Activated naive CD4-positive, alpha-beta T cell (primary cell): ENCODE data around the gene GRIK3.

Experiments used
- DNase-seq, 4 experiments: peaks; one replicate each; lab custom pipeline; 2025; lab: John Stamatoyannopoulos, UW

GRIK3 gene

GRCh38 chr1:37043101-37043500 is 8.8 kb upstream of the GRIK3 start:
- DNase-seq: no peak

- DNase-seq: no peak
Observed at GRCh38 chr1:37042506-37042905, 8.2 kb upstream of the GRIK3 start.

GRCh38 chr1:37041483-37041882 is 7.2 kb upstream of the GRIK3 start:
- DNase-seq: no peak

- DNase-seq: no peak
Observed at GRCh38 chr1:37040773-37041172, 6.5 kb upstream of the GRIK3 start.

- no peak for DNase-seq
Observed at GRCh38 chr1:37040261-37040660, 5.9 kb upstream of the GRIK3 start.

GRCh38 chr1:37038227-37039093 is 4.1 kb upstream of the GRIK3 start:
- no peak for DNase-seq

GRCh38 chr1:37037690-37038089 is 3.4 kb upstream of the GRIK3 start:
- no peak for DNase-seq

- DNase-seq: no peak
Observed at GRCh38 chr1:37036667-37037053, 2.3 kb upstream of the GRIK3 start.

- no peak for DNase-seq
Observed at GRCh38 chr1:37035796-37036666, 1.7 kb upstream of the GRIK3 start.

- DNase-seq: no peak
Observed at GRCh38 chr1:37035014-37035691, 838 bp upstream of the GRIK3 start.

GRCh38 chr1:37033355-37034101 is 787 bp downstream of the GRIK3 start:
- DNase-seq: no peak

- no peak for DNase-seq
Observed at GRCh38 chr1:37032660-37033354, 1.5 kb downstream of the GRIK3 start.

GRCh38 chr1:37031871-37032270 is 2.4 kb downstream of the GRIK3 start:
- no peak for DNase-seq

GRCh38 chr1:37031429-37031828 is 2.9 kb downstream of the GRIK3 start:
- no peak for DNase-seq

- no peak for DNase-seq
Observed at GRCh38 chr1:37028981-37029617, 5.2 kb downstream of the GRIK3 start.

- no peak for DNase-seq
Observed at GRCh38 chr1:37021502-37021901, 12.8 kb downstream of the GRIK3 start.

- DNase-seq: no peak
Observed at GRCh38 chr1:37020653-37021277, 13.6 kb downstream of the GRIK3 start.

GRCh38 chr1:37018510-37018909 is 15.8 kb downstream of the GRIK3 start:
- no peak for DNase-seq

- DNase-seq: no peak
Observed at GRCh38 chr1:37017720-37018119, 16.6 kb downstream of the GRIK3 start.

- no peak for DNase-seq
Observed at GRCh38 chr1:37016121-37016520, 18.2 kb downstream of the GRIK3 start.
